ENCODE measurements around the gene ACTN4. TPM values are rescaled to one million over a fixed set of nuclear protein-coding genes. Genes with fewer than 3 reads are reported as not detected.
A peak's percentile ranks its signal among the peaks of the same experiment; 100 is the strongest.

Gene ACTN4
- total RNA-seq, 1 experiment from 2014 or later, result 1,462 TPM

DNA sequence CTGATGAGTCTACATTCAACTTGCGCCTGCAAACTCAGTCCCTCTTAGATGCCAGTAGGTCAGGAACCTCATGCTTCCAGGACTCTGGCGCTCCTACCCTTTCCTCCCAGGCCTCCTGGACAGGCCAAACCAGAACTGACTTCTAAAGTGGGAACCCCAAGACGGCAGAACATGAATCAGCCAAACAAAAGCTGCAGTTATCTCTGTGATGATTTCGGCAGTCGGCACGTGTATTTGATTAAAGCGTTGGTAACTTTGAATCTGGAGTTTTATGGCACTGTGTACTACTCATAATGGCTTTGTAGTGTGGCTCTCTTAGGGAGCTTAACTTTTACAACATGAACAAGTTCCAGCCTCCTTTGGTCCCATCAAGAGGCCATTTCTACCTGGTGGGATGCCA is 13.7 kb downstream of the ACTN4 start:
- Mint-ChIP-seq H3K4me1 (ENCODE audit: low read depth, unreplicated experiment) (peaks cover 91% of the 10 kb centered on the region), H3K36me3 (ENCODE audit: insufficient read depth, unreplicated experiment) (peaks cover 98% of the 10 kb centered on the region), H3K27ac (ENCODE audit: unreplicated experiment) (peak overlapping the region; percentile 100), H3K9me3 (ENCODE audit: low read depth, unreplicated experiment) (no peaks in the 10 kb centered on the region), H3K4me3 (ENCODE audit: low read depth, unreplicated experiment) (peak overlapping the region; percentile 99), H3K27me3 (ENCODE audit: unreplicated experiment) (no peaks in the 10 kb centered on the region)
- intact Hi-C loops (cut with micrococcal nuclease; ENCODE audit: unreplicated experiment), result no loop called here
- no TSS peak for BruUV-seq (replicated peaks)
- CTCF ChIA-PET, result interaction anchor here (1.3 to 1.9 kb wide), 3 partner anchors 10 to 32 kb away, joined by 3 to 8 read pairs (median 5); partner anchors contain the start of gene ACTN4
- TF ChIP-seq, protein P1, sequence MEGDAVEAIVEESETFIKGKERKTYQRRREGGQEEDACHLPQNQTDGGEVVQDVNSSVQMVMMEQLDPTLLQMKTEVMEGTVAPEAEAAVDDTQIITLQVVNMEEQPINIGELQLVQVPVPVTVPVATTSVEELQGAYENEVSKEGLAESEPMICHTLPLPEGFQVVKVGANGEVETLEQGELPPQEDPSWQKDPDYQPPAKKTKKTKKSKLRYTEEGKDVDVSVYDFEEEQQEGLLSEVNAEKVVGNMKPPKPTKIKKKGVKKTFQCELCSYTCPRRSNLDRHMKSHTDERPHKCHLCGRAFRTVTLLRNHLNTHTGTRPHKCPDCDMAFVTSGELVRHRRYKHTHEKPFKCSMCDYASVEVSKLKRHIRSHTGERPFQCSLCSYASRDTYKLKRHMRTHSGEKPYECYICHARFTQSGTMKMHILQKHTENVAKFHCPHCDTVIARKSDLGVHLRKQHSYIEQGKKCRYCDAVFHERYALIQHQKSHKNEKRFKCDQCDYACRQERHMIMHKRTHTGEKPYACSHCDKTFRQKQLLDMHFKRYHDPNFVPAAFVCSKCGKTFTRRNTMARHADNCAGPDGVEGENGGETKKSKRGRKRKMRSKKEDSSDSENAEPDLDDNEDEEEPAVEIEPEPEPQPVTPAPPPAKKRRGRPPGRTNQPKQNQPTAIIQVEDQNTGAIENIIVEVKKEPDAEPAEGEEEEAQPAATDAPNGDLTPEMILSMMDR (IDR thresholded peaks at IDR 0.05; ENCODE audit: unreplicated experiment), result no peak
- DNase-seq, result no peak

DNA sequence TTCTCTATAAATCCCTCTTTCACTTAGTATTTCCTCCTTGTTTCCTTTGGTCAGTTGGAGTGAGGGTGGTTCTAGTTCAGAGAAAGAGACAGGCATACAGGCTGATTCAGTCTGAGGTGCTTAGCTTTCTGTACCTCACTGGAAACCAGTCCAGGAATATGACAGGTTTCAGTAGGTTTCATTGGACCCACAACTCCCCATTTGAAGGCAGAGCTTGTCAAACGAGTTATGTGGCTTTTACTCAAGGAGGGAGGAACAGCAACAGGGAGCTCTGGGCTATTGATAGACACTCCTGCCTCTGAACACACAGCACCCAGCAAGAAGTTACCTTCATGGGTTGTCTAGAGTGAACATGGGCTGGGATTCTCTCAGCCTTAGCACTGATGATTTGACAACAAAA is 14.5 kb downstream of the ACTN4 start:
- DNase-seq, result peak; percentile 78
- CTCF ChIA-PET, result interaction anchor here (0.7 to 1.9 kb wide), 9 partner anchors 9 to 272 kb away, joined by 3 to 8 read pairs (median 3); partner anchors contain the start of gene ACTN4
- intact Hi-C loops (cut with micrococcal nuclease; ENCODE audit: unreplicated experiment), result no loop called here
- Mint-ChIP-seq H3K4me1 (ENCODE audit: low read depth, unreplicated experiment) (peaks cover 93% of the 10 kb centered on the region), H3K36me3 (ENCODE audit: insufficient read depth, unreplicated experiment) (peaks cover 98% of the 10 kb centered on the region), H3K9me3 (ENCODE audit: low read depth, unreplicated experiment) (no peaks in the 10 kb centered on the region), H3K27ac (ENCODE audit: unreplicated experiment) (peak overlapping the region; percentile 100), H3K27me3 (ENCODE audit: unreplicated experiment) (no peaks in the 10 kb centered on the region), H3K4me3 (ENCODE audit: low read depth, unreplicated experiment) (peak overlapping the region; percentile 99)
- TF ChIP-seq, protein P1 (IDR thresholded peaks at IDR 0.05; ENCODE audit: unreplicated experiment), result no peak
- BruUV-seq (replicated peaks), result no TSS peak

DNA sequence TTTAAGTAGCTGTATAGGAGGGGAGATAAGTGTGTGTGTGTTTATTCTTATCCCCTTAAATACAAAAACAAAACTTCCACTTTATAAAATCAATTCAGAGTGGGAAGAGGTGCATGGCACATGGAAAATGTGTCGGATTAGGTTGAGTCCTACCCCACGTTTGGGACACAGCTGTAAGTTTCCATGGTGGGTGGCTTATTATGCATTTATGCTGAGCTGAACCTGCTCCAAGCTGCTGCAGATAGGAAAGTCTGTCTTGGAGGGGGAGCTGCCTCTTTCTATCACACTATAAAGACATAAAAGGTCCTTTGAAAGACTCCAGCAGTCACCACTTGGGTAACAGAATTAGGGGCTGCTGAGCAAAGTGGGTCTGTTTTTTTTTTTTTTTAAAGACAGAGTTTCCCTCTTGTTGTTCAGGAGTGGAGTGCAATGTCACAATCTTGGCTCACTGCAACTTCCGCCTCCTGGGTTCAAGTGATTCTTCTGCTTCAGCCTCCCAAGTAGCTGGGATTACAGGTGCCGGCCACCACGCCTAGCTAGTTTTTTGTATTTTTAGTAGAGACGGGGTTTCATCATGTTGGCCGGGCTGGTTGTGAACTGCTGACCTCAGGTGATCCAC is 15.2 kb downstream of the ACTN4 start:
- peak overlapping the region; percentile 99 for H3K4me3 Mint-ChIP-seq (ENCODE audit: low read depth, unreplicated experiment)

DNA sequence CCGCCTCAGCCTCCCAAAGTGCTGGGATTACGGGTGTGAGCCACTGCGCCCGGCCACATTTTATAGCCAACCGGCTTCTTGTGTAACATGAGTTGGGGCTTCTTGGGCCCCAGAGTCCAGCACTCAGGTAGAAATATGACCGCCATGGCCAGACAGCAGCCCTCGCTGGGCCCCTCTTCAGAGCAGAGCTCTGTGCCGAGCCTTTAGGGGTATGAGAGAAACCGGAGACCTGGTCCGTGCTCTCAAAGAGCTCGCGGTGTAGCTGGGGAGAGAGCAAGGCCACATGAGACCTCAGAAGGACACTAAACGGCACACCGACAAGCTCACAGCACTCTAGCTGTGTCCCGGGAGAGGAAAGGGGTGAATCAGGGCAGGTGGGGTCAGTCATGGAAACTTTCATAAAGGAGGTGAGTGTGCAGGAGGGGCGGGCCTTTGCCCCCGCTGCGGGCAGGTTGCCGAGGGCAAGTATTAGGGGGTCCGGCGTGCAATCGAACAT is 15.8 kb downstream of the ACTN4 start:
- peak overlapping the region; percentile 99 for H3K4me3 Mint-ChIP-seq (ENCODE audit: low read depth, unreplicated experiment)
- no TSS peak for BruUV-seq (replicated peaks)
- CTCF ChIA-PET, result no interaction called here

More for the DNA sequence above, 15.2 kb downstream of the ACTN4 start:
- Mint-ChIP-seq H3K4me1 (ENCODE audit: low read depth, unreplicated experiment) (peaks cover 94% of the 10 kb centered on the region), H3K9me3 (ENCODE audit: low read depth, unreplicated experiment) (no peaks in the 10 kb centered on the region), H3K36me3 (ENCODE audit: insufficient read depth, unreplicated experiment) (peaks cover 98% of the 10 kb centered on the region), H3K27me3 (ENCODE audit: unreplicated experiment) (no peaks in the 10 kb centered on the region), H3K27ac (ENCODE audit: unreplicated experiment) (peak overlapping the region; percentile 100)
- CTCF ChIA-PET, result interaction anchor here (0.7 to 1.9 kb wide), 9 partner anchors 8 to 271 kb away, joined by 3 to 8 read pairs (median 3); partner anchors contain the start of gene ACTN4
- TF ChIP-seq, protein P1 (IDR thresholded peaks at IDR 0.05; ENCODE audit: unreplicated experiment), result no peak
- BruUV-seq (replicated peaks), result no TSS peak
- no peak for DNase-seq
- intact Hi-C loops (cut with micrococcal nuclease; ENCODE audit: unreplicated experiment), result no loop called here

More for the DNA sequence above, 15.8 kb downstream of the ACTN4 start:
- Mint-ChIP-seq H3K27ac (ENCODE audit: unreplicated experiment) (peak overlapping the region; percentile 100), H3K36me3 (ENCODE audit: insufficient read depth, unreplicated experiment) (peaks cover 98% of the 10 kb centered on the region), H3K27me3 (ENCODE audit: unreplicated experiment) (no peaks in the 10 kb centered on the region), H3K4me1 (ENCODE audit: low read depth, unreplicated experiment) (peaks cover 94% of the 10 kb centered on the region), H3K9me3 (ENCODE audit: low read depth, unreplicated experiment) (no peaks in the 10 kb centered on the region)
- no peak for DNase-seq
- TF ChIP-seq, protein P1 (IDR thresholded peaks at IDR 0.05; ENCODE audit: unreplicated experiment), result no peak
- intact Hi-C loops (cut with micrococcal nuclease; ENCODE audit: unreplicated experiment), result no loop called here

Data from Calu3 (cell line).